Keratinocyte (primary cell): ENCODE data around the gene CYTH2. TPM values are rescaled to one million over a fixed set of nuclear protein-coding genes. Genes with fewer than 3 reads are reported as not detected.

Experiments used
- DNase-seq: peaks from one replicate; pipeline ENCODE4 v3.0.0-alpha.2; 2011; ENCODE audit warnings: low read depth, missing footprints, low spot score
- FAIRE-seq: peaks from 2 replicates; lab custom pipeline; 2011; peaks lifted over from hg19 to GRCh38; lab: Jason Lieb, UNC
- H2AFZ ChIP-seq: 2 replicates; pipeline ENCODE4 v1.6.0; 2012; ENCODE audit warnings: low read length, control low read depth, inconsistent platforms; ENCODE audit not compliant: control insufficient read depth
- H3K27ac ChIP-seq: 2 replicates; pipeline ENCODE4 v1.5.1; 2011; ENCODE audit warnings: low read length; ENCODE audit not compliant: control insufficient read depth, insufficient read depth
- H3K27me3 ChIP-seq: 3 replicates; pipeline ENCODE4 v1.6.0; 2011; ENCODE audit warnings: low read length; ENCODE audit not compliant: control insufficient read depth, insufficient read depth; ENCODE audit errors: extremely low read depth
- H3K36me3 ChIP-seq, 2 experiments: 2 replicates in 1 of 2; 3 replicates in 1 of 2; pipeline ENCODE4 v1.5.1; 2011; ENCODE audit warnings: low read length in 2 of 2, mild to moderate bottlenecking in 1 of 2; ENCODE audit not compliant: control insufficient read depth in 2 of 2, insufficient read depth in 2 of 2; ENCODE audit errors: extremely low read depth in 1 of 2
- H3K4me1 ChIP-seq: 3 replicates; pipeline ENCODE4 v1.5.1; 2011; ENCODE audit warnings: low read length; ENCODE audit not compliant: control insufficient read depth, insufficient read depth; ENCODE audit errors: extremely low read depth
- H3K4me2 ChIP-seq: 3 replicates; pipeline ENCODE4 v1.6.0; 2011; ENCODE audit warnings: low read depth, low read length; ENCODE audit not compliant: control insufficient read depth, insufficient read depth; ENCODE audit errors: extremely low read depth
- H3K4me3 ChIP-seq, 3 experiments: fragments of 200-600 bp in 1 of 3; sonication (generic) in 1 of 3; 2 replicates in 2 of 3; 3 replicates in 1 of 3; pipeline ENCODE4 v1.5.1; 2011 to 2016; ENCODE audit warnings: low read length in 3 of 3, mild to moderate bottlenecking in 3 of 3, control low read depth in 2 of 3, inconsistent platforms in 1 of 3, low read depth in 1 of 3, mixed read lengths in 1 of 3, mixed run types in 1 of 3, moderate library complexity in 1 of 3; ENCODE audit not compliant: control insufficient read depth in 2 of 3, insufficient read depth in 2 of 3; ENCODE audit errors: extremely low read depth in 1 of 3
- H3K79me2 ChIP-seq: 2 replicates; pipeline ENCODE4 v1.6.0; 2012; ENCODE audit warnings: low read length; ENCODE audit not compliant: control insufficient read depth, insufficient read depth
- H3K9ac ChIP-seq: 3 replicates; pipeline ENCODE4 v1.6.0; 2011; ENCODE audit warnings: low read length; ENCODE audit not compliant: control insufficient read depth, insufficient read depth; ENCODE audit errors: extremely low read depth
- H3K9me1 ChIP-seq: 3 replicates; pipeline ENCODE4 v1.6.0; 2011; ENCODE audit warnings: low read length; ENCODE audit not compliant: control insufficient read depth, insufficient read depth; ENCODE audit errors: extremely low read depth
- H3K9me3 ChIP-seq: 2 replicates; pipeline ENCODE4 v1.5.1; 2012; ENCODE audit warnings: low read depth, low read length; ENCODE audit not compliant: control insufficient read depth
- H4K20me1 ChIP-seq: 3 replicates; pipeline ENCODE4 v1.6.0; 2011; ENCODE audit warnings: low read length; ENCODE audit not compliant: control insufficient read depth, insufficient read depth; ENCODE audit errors: extremely low read depth
- CTCF ChIP-seq, 3 experiments: IDR thresholded peaks in 1 of 3; conservative IDR thresholded peaks in 1 of 3; optimal IDR thresholded peaks in 1 of 3; 2 replicates in 2 of 3; 3 replicates in 1 of 3; pipeline versions ENCODE3 to v1.5.1; 2011; ENCODE audit warnings: low read length in 3 of 3, mild to moderate bottlenecking in 3 of 3, moderate library complexity in 2 of 3, control low read depth in 1 of 3, inconsistent platforms in 1 of 3; ENCODE audit not compliant: insufficient read depth in 2 of 3; ENCODE audit errors: extremely low read depth in 1 of 3
- EZH2 ChIP-seq: IDR thresholded peaks from one replicate; pipeline ENCODE4 v1.6.1; 2012; ENCODE audit warnings: inconsistent platforms, mild to moderate bottlenecking, low read length, moderate library complexity
- dilution Hi-C: fragments of 300-500 bp; cut with MboI; formaldehyde crosslinking; loops from one replicate; pipeline ENCODE4 v1.7.0; 2020; ENCODE audit warnings: low sequenced_read_pairs; ENCODE audit not compliant: extremely low pct_ligation_motif_present
- polyA plus RNA-seq, 5 experiments: library from polyadenylated mRNA; depleted of rRNA in 3 of 5; stranded (reverse) in 3 of 5; stranded (forward) in 1 of 5; unstranded in 1 of 5; fragments of >200 nt; gene quantifications; 1 replicate in 1 of 5; 2 replicates in 3 of 5; 3 replicates in 1 of 5; pipeline versions ENCODE4 v1.2.1 to v1.2.3, GENCODE V29; 2011 to 2012; ENCODE audit warnings: missing spikeins in 2 of 5, low read depth in 1 of 5, low replicate concordance in 1 of 5

Gene CYTH2
- polyA plus RNA-seq, 1 donor (not counting 4 experiments of a cell fraction or from before 2014, with no cell fraction given) = 27.0 TPM

DNA sequence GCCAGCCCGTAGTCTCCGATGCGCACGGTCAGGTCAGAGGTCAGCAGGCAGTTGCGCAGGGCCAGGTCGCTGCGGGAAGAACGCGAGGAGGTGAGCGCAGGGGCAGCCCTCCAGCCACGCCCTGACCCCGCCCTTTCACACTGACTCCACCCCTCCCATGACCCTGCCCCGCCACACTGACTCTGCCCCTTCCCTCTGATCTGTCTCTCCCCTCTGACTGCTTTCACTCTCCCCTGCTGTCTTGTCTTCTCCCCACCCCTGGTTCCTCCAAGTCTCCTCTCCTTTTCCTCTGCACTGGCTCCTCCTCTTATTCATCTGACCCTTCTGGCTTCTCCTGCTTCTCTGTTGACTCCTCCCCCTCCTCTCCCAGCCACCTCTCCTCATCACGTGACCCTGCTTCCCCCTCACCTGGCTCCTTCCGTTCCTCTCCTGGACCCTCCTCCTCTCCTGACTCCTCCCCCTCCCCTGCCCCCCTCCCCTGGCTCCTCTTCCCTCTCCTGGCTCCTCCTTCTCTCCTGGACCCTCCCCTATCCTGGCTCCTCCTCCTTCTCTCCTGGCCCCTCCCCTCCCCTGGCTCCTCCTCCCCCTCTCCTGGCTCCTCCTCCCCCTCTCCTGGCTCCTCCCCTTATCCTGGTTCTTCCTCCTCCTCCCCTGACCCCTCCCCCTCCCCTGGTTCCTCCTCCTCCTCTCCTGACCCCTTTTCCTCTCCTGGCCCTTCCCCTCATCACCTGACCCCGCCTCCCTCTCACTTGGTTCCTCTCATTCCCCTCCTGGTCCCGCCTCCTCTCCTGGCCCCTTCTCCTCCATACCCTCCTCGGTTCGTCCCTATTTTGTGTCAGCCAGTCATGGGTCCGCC lies 32.6 kb downstream of the CYTH2 start:
- Histone ChIP-seq H3K4me2 (peak overlapping the region; percentile 89), H3K27ac (peak overlapping the region; percentile 67), H3K4me3 (peak overlapping the region; percentile 52 to 83 (median 73)), H3K27me3 (peaks cover 6% of the 10 kb centered on the region), H3K79me2 (no peaks in the 10 kb centered on the region), H3K9me1 (no peaks in the 10 kb centered on the region), H3K36me3 (no peaks in the 10 kb centered on the region), H3K4me1 (peaks cover 14% of the 10 kb centered on the region), H3K9ac (peak overlapping the region; percentile 69), H2AFZ (peak overlapping the region; percentile 95), H3K9me3 (no peaks in the 10 kb centered on the region), H4K20me1 (no peaks in the 10 kb centered on the region)
- TF ChIP-seq CTCF (optimal IDR thresholded peaks at IDR 0.05 in 1 of 3, IDR thresholded peaks at IDR 0.05 in 1 of 3, conservative IDR thresholded peaks at IDR 0.05 in 1 of 3; ENCODE audit: extremely low read depth in 1 of 3, insufficient read depth in 2 of 3, low read length in 3 of 3) = no peak
- TF ChIP-seq EZH2 = no peak
- dilution Hi-C loops = no loop called here
- DNase-seq = peak; percentile 96
- peak; percentile 84 for FAIRE-seq

- Histone ChIP-seq H3K4me2 (peak overlapping the region; percentile 60), H3K36me3 (no peaks in the 10 kb centered on the region), H3K9me1 (no peaks in the 10 kb centered on the region), H3K4me1 (peaks cover 14% of the 10 kb centered on the region), H3K9ac (no peak overlapping the region), H3K9me3 (no peaks in the 10 kb centered on the region), H3K79me2 (no peaks in the 10 kb centered on the region), H2AFZ (peak overlapping the region; percentile 68), H3K27me3 (peaks cover 6% of the 10 kb centered on the region), H4K20me1 (no peaks in the 10 kb centered on the region), H3K4me3 (peak overlapping the region in 1 of 3 experiments; percentile 38), H3K27ac (no peak overlapping the region)
- TF ChIP-seq EZH2 (no peak), CTCF (optimal IDR thresholded peaks at IDR 0.05 in 1 of 3, IDR thresholded peaks at IDR 0.05 in 1 of 3, conservative IDR thresholded peaks at IDR 0.05 in 1 of 3; ENCODE audit: extremely low read depth in 1 of 3, insufficient read depth in 2 of 3, low read length in 3 of 3) (no peak)
- FAIRE-seq (no peak), DNase-seq (no peak)
- dilution Hi-C loops = no loop called here
These were observed 33.3 kb downstream of the CYTH2 start for GRCh38 chr19:48502350-48503018.
